H9 (cell line): ENCODE results near the gene TNP2. TPM values are rescaled to one million over a fixed set of nuclear protein-coding genes. Genes with fewer than 3 reads are reported as not detected.

Experiments
- DNase-seq: peaks from one replicate; pipeline ENCODE4 v3.0.0-alpha.2; 2017
- H2AFZ ChIP-seq: one replicate; pipeline ENCODE4 v1.6.1; 2013; ENCODE audit warnings: mild to moderate bottlenecking, low read length, control low read depth, moderate library complexity
- H2AK5ac ChIP-seq: 2 replicates; pipeline ENCODE4 v1.6.1; 2013; ENCODE audit warnings: low read length, control low read depth, mixed read lengths; ENCODE audit not compliant: insufficient read length
- H2BK120ac ChIP-seq: one replicate; pipeline ENCODE4 v1.6.1; 2013; ENCODE audit warnings: low read depth, mild to moderate bottlenecking, low read length, control low read depth, inconsistent platforms; ENCODE audit not compliant: poor library complexity, severe bottlenecking
- H2BK12ac ChIP-seq: 2 replicates; pipeline ENCODE4 v1.6.1; 2013; ENCODE audit warnings: low read length, control low read depth, mixed read lengths, low read depth; ENCODE audit not compliant: insufficient read length
- H2BK15ac ChIP-seq: 2 replicates; pipeline ENCODE4 v1.6.1; 2013; ENCODE audit warnings: low read depth, low read length, control low read depth
- H2BK20ac ChIP-seq: one replicate; pipeline ENCODE4 v1.6.1; 2013; ENCODE audit warnings: low read depth, mild to moderate bottlenecking, low read length, control low read depth, inconsistent platforms; ENCODE audit not compliant: poor library complexity, severe bottlenecking
- H2BK5ac ChIP-seq: 2 replicates; pipeline ENCODE4 v1.6.1; 2013; ENCODE audit warnings: low read length, control low read depth, mixed read lengths; ENCODE audit not compliant: insufficient read length
- H3K14ac ChIP-seq: 2 replicates; pipeline ENCODE4 v1.6.1; 2013; ENCODE audit warnings: low read length, control low read depth; ENCODE audit not compliant: insufficient read depth
- H3K18ac ChIP-seq: 2 replicates; pipeline ENCODE4 v1.6.1; 2013; ENCODE audit warnings: low read depth, mild to moderate bottlenecking, mixed read lengths, low read length, control low read depth; ENCODE audit not compliant: insufficient read length
- H3K23ac ChIP-seq: 2 replicates; pipeline ENCODE4 v1.6.1; 2013; ENCODE audit warnings: low read length, control low read depth, mixed read lengths, low read depth; ENCODE audit not compliant: insufficient read length
- H3K23me2 ChIP-seq: 2 replicates; pipeline ENCODE4 v1.6.1; 2013; ENCODE audit warnings: low read depth, mild to moderate bottlenecking, mixed read lengths, low read length, control low read depth; ENCODE audit not compliant: insufficient read length, poor library complexity, severe bottlenecking
- H3K27ac ChIP-seq: 2 replicates; pipeline ENCODE4 v1.5.1; 2013; ENCODE audit warnings: low read length, control low read depth, mixed read lengths, low read depth; ENCODE audit not compliant: insufficient read length
- H3K27me3 ChIP-seq: 2 replicates; pipeline ENCODE4 v1.6.1; 2013; ENCODE audit warnings: low read length, control low read depth, inconsistent platforms; ENCODE audit not compliant: insufficient read depth
- H3K4ac ChIP-seq: 2 replicates; pipeline ENCODE4 v1.6.1; 2013; ENCODE audit warnings: low read depth, mild to moderate bottlenecking, control low read depth, inconsistent platforms, low read length, moderate library complexity
- H3K4me1 ChIP-seq: 2 replicates; pipeline ENCODE4 v1.6.1; 2013; ENCODE audit warnings: low read length, control low read depth, inconsistent platforms; ENCODE audit not compliant: insufficient read depth
- H3K4me2 ChIP-seq: 2 replicates; pipeline ENCODE4 v1.6.1; 2013; ENCODE audit warnings: low read length, control low read depth, mixed read lengths; ENCODE audit not compliant: insufficient read length, insufficient read depth
- H3K56ac ChIP-seq: 2 replicates; pipeline ENCODE4 v1.6.1; 2013; ENCODE audit warnings: low read depth, mild to moderate bottlenecking, mixed read lengths, low read length, control low read depth; ENCODE audit not compliant: insufficient read length
- H3K79me1 ChIP-seq: 2 replicates; pipeline ENCODE4 v1.6.1; 2013; ENCODE audit warnings: low read depth, mild to moderate bottlenecking, moderate library complexity, low read length, control low read depth, inconsistent platforms; ENCODE audit not compliant: insufficient read depth, poor library complexity, severe bottlenecking
- H3K79me2 ChIP-seq: 2 replicates; pipeline ENCODE4 v1.6.1; 2013; ENCODE audit warnings: low read length, control low read depth, inconsistent platforms; ENCODE audit not compliant: insufficient read depth
- H3K9ac ChIP-seq: 2 replicates; pipeline ENCODE4 v1.6.1; 2013; ENCODE audit warnings: low read length, control low read depth, mixed read lengths; ENCODE audit not compliant: insufficient read length; ENCODE audit errors: extremely low read depth
- H3K9me3 ChIP-seq: one replicate; pipeline ENCODE4 v1.6.1; 2013; ENCODE audit warnings: low read depth, low read length, inconsistent platforms; ENCODE audit not compliant: control insufficient read depth
- H3T11ph ChIP-seq: one replicate; pipeline ENCODE4 v1.6.1; 2013; ENCODE audit warnings: mild to moderate bottlenecking, low read length, control low read depth, inconsistent platforms
- H4K20me1 ChIP-seq: one replicate; pipeline ENCODE4 v1.6.1; 2013; ENCODE audit not compliant: control insufficient read depth, insufficient read length, insufficient read depth
- H4K5ac ChIP-seq: 2 replicates; pipeline ENCODE4 v1.6.1; 2013; ENCODE audit warnings: low read depth, mild to moderate bottlenecking, mixed read lengths, low read length, control low read depth; ENCODE audit not compliant: insufficient read length
- H4K8ac ChIP-seq: replicated peaks from 2 replicates; pipeline ENCODE4 v1.6.1; 2013; ENCODE audit warnings: low read length, control low read depth, mixed read lengths, low read depth; ENCODE audit not compliant: insufficient read length
- H4K91ac ChIP-seq: 2 replicates; pipeline ENCODE4 v1.6.1; 2013; ENCODE audit warnings: low read depth, mild to moderate bottlenecking, moderate library complexity, mixed read lengths, low read length, control low read depth; ENCODE audit not compliant: insufficient read length
- H3K27ac Mint-ChIP-seq, 3 experiments: 2 replicates in 2 of 3; 3 replicates in 1 of 3; pipeline ENCODE4 v1.8.0; 2020 to 2021; ENCODE audit warnings: mixed read lengths in 3 of 3, mild to moderate bottlenecking in 1 of 3, moderate library complexity in 1 of 3
- H3K27me3 Mint-ChIP-seq: 2 replicates; pipeline ENCODE4 v1.8.0; 2021; ENCODE audit warnings: low read depth, mild to moderate bottlenecking, moderate library complexity, mixed read lengths
- H3K36me3 Mint-ChIP-seq, 3 experiments: 2 replicates in 2 of 3; 3 replicates in 1 of 3; pipeline ENCODE4 v1.8.0; 2020 to 2021; ENCODE audit warnings: low read depth in 3 of 3, mixed read lengths in 3 of 3; ENCODE audit not compliant: insufficient read depth in 1 of 3
- H3K4me1 Mint-ChIP-seq, 2 experiments: 2 replicates each; pipeline ENCODE4 v1.8.0; 2020; ENCODE audit warnings: mixed read lengths in 2 of 2
- H3K4me3 Mint-ChIP-seq, 2 experiments: 2 replicates in 1 of 2; 3 replicates in 1 of 2; pipeline ENCODE4 v1.8.0; 2020 to 2021; ENCODE audit warnings: mild to moderate bottlenecking in 2 of 2, mixed read lengths in 2 of 2, moderate library complexity in 1 of 2
- H3K9me3 Mint-ChIP-seq, 2 experiments: 2 replicates in 1 of 2; 3 replicates in 1 of 2; pipeline ENCODE4 v1.8.0; 2020; ENCODE audit warnings: mild to moderate bottlenecking in 2 of 2, mixed read lengths in 2 of 2, moderate library complexity in 1 of 2
- WGBS: extraction: QIAGEN DNeasy Blood & Tissue Kit; methylation state at CpG from one replicate; pipeline ENCODE4 v1.1.7; 2013; ENCODE audit warnings: missing lambda C conversion rate, low lambda C conversion rate, mixed read lengths; ENCODE audit not compliant: insufficient read length; ENCODE audit errors: extremely low coverage; 5-methylcytosine and 5-hydroxymethylcytosine counted together
- total RNA-seq: library from RNA; stranded (reverse); gene quantifications from 2 replicates; pipeline ENCODE4 v1.2.1, GENCODE V29; 2021
- TF ChIP-seq, protein P1 (sequence below): fragments of 200-600 bp; sonication (generic); conservative IDR thresholded peaks from 3 replicates; pipeline ENCODE4 v1.8.0; 2021; ENCODE audit warnings: antibody characterized with exemption, mild to moderate bottlenecking

The TNP2 gene
- total RNA-seq, 1 experiment from 2014 or later: not detected

DNA sequence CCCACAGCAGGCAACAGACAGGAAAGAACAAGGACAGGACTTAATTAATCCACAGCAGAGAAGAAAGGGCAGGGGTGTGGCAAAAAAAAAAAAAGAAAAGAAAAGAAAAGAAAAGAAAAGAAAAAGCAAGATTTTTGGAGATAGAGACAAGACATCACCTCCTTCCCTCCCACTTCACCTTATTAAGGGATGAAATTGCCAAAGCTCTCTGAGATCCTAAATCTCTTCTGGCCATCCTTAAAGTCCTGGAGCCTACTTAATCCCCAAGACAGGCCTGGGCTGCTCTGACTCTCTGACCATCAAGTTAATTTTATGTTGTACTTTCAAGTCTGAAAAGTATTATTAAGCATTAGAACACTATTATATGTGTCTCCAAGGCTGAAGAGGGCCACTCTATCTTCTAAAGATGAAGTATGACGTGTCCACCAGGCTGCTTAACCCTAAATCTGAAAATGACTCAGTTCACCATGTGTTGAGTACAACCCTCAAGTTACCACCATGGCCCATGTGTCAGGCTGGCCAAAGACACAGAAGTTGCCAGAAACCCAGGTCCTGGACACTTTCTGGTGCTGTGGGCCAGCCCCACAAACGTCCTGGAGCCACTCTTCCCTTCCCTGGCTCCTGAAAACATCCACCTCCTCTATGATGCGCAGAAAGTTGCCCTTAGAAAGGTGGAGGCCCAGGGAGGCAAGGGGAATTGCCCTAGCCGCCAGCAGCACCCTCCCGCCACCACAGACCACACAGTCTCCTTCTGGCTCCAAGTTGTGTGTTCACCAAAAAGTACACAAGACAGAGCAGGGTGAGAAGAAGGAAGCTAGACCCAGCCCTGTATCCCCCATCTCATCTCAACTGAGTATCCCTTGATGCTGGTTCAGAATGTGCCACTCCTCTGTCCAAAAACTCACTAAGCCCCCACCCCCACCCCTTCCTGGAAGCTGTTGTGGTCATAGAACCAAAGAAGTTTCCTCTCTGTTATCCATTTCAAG lies 15.8 kb downstream of the TNP2 start:
- no peak overlapping the region for H2AFZ ChIP-seq
- no peak overlapping the region for H2BK5ac ChIP-seq
- H2AK5ac ChIP-seq: no peak overlapping the region
- H3K56ac ChIP-seq: no peak overlapping the region
- H3T11ph ChIP-seq: no peak overlapping the region
- no peak overlapping the region for H2BK120ac ChIP-seq
- no CpG with 5 or more reads among the region's 5 CpGs for WGBS
- peak overlapping the region in 1 of 3 experiments; percentile 11; a peak in 1 of 7 replicates for H3K27ac Mint-ChIP-seq
- H3K36me3 Mint-ChIP-seq: peaks cover 5 to 13% (median 8%) of the 10 kb centered on the region in 3 experiments; a peak in 5 of 7 replicates
- H3K4me1 ChIP-seq: no peaks in the 10 kb centered on the region
- no peak overlapping the region for H3K4ac ChIP-seq
- peaks cover 6% of the 10 kb centered on the region for H4K20me1 ChIP-seq
- H3K79me1 ChIP-seq: no peaks in the 10 kb centered on the region
- H3K27ac ChIP-seq: no peak overlapping the region
- TF ChIP-seq, protein P1, sequence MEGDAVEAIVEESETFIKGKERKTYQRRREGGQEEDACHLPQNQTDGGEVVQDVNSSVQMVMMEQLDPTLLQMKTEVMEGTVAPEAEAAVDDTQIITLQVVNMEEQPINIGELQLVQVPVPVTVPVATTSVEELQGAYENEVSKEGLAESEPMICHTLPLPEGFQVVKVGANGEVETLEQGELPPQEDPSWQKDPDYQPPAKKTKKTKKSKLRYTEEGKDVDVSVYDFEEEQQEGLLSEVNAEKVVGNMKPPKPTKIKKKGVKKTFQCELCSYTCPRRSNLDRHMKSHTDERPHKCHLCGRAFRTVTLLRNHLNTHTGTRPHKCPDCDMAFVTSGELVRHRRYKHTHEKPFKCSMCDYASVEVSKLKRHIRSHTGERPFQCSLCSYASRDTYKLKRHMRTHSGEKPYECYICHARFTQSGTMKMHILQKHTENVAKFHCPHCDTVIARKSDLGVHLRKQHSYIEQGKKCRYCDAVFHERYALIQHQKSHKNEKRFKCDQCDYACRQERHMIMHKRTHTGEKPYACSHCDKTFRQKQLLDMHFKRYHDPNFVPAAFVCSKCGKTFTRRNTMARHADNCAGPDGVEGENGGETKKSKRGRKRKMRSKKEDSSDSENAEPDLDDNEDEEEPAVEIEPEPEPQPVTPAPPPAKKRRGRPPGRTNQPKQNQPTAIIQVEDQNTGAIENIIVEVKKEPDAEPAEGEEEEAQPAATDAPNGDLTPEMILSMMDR: no peak
- peaks cover 26% of the 10 kb centered on the region in 2 experiments for H3K4me1 Mint-ChIP-seq
- H3K9ac ChIP-seq: no peak overlapping the region
- no peak overlapping the region for H3K14ac ChIP-seq
- DNase-seq: no peak
- peaks cover 10% of the 10 kb centered on the region; the same call in 1 of the 2 replicates for H3K79me2 ChIP-seq
- H2BK20ac ChIP-seq: no peak overlapping the region
- no peak overlapping the region for H2BK12ac ChIP-seq
- H3K27me3 ChIP-seq: no peaks in the 10 kb centered on the region
- H3K23ac ChIP-seq: no peak overlapping the region
- H3K23me2 ChIP-seq: peaks cover 9% of the 10 kb centered on the region
- no peak overlapping the region for H2BK15ac ChIP-seq
- H3K18ac ChIP-seq: no peak overlapping the region
- H3K9me3 ChIP-seq: no peaks in the 10 kb centered on the region
- no peaks in the 10 kb centered on the region for H3K27me3 Mint-ChIP-seq
- peak overlapping the region; percentile 33 for H3K4me2 ChIP-seq
- no peak overlapping the region for H4K5ac ChIP-seq
- no peaks in the 10 kb centered on the region for H3K9me3 Mint-ChIP-seq
- no peak overlapping the region for H4K8ac ChIP-seq
- no peak overlapping the region for H4K91ac ChIP-seq
- H3K4me3 Mint-ChIP-seq: peak overlapping the region; percentile 26 to 87
